Trophoblast cell (in vitro differentiated cells and primary cell): ENCODE results near the gene NDST4.

Experiments
- DNase-seq, 2 donors: peaks; one replicate each; pipeline ENCODE4 v3.0.0-alpha.2; 2016
- H2AFZ ChIP-seq: 2 replicates; pipeline ENCODE4 v1.6.1; 2013; ENCODE audit warnings: low read length, moderate library complexity, mild to moderate bottlenecking; ENCODE audit not compliant: insufficient read depth, poor library complexity
- H2AK5ac ChIP-seq: 2 replicates; pipeline ENCODE4 v1.6.1; 2013; ENCODE audit warnings: mild to moderate bottlenecking, low read length
- H2BK120ac ChIP-seq: 2 replicates; pipeline ENCODE4 v1.6.1; 2013; ENCODE audit warnings: low read length, mild to moderate bottlenecking, moderate library complexity; ENCODE audit not compliant: insufficient read depth, poor library complexity
- H2BK12ac ChIP-seq: 2 replicates; pipeline ENCODE4 v1.6.1; 2013; ENCODE audit warnings: mild to moderate bottlenecking, low read length, moderate library complexity
- H2BK5ac ChIP-seq: 2 replicates; pipeline ENCODE4 v1.6.1; 2013; ENCODE audit warnings: low read length, low read depth, moderate library complexity, mild to moderate bottlenecking; ENCODE audit not compliant: poor library complexity
- H3K14ac ChIP-seq: 2 replicates; pipeline ENCODE4 v1.6.1; 2013; ENCODE audit warnings: mild to moderate bottlenecking, low read length
- H3K18ac ChIP-seq: 2 replicates; pipeline ENCODE4 v1.6.1; 2013; ENCODE audit warnings: mild to moderate bottlenecking, low read length
- H3K23ac ChIP-seq: 2 replicates; pipeline ENCODE4 v1.6.1; 2013; ENCODE audit warnings: low read length
- H3K27ac ChIP-seq: 2 replicates; pipeline ENCODE4 v1.5.1; 2013; ENCODE audit warnings: low read depth, mild to moderate bottlenecking, inconsistent platforms, low read length, moderate library complexity
- H3K27me3 ChIP-seq: 2 replicates; pipeline ENCODE4 v1.6.1; 2013; ENCODE audit warnings: inconsistent platforms, mild to moderate bottlenecking, low read length, moderate library complexity; ENCODE audit not compliant: insufficient read depth
- H3K36me3 ChIP-seq, 2 experiments: 1 replicate in 1 of 2; 2 replicates in 1 of 2; pipeline ENCODE4 v1.6.1; 2013; ENCODE audit warnings: low read length in 2 of 2, mild to moderate bottlenecking in 2 of 2, moderate library complexity in 1 of 2; ENCODE audit not compliant: insufficient read depth in 2 of 2, control insufficient read depth in 1 of 2
- H3K4ac ChIP-seq: 2 replicates; pipeline ENCODE4 v1.6.1; 2013; ENCODE audit warnings: low read depth, mild to moderate bottlenecking, low read length, moderate library complexity
- H3K4me1 ChIP-seq, 2 experiments: 1 replicate in 1 of 2; 2 replicates in 1 of 2; pipeline ENCODE4 v1.6.1; 2013; ENCODE audit warnings: low read length in 2 of 2, mild to moderate bottlenecking in 2 of 2, moderate library complexity in 1 of 2; ENCODE audit not compliant: insufficient read depth in 2 of 2, control insufficient read depth in 1 of 2
- H3K4me2 ChIP-seq: 2 replicates; pipeline ENCODE4 v1.6.1; 2013; ENCODE audit warnings: inconsistent platforms, mild to moderate bottlenecking, low read length, moderate library complexity
- H3K4me3 ChIP-seq: 2 replicates; pipeline ENCODE4 v1.5.1; 2013; ENCODE audit warnings: mild to moderate bottlenecking, low read depth, low read length, inconsistent platforms
- H3K79me1 ChIP-seq: one replicate; pipeline ENCODE4 v1.6.1; 2013; ENCODE audit warnings: low read length
- H3K79me2 ChIP-seq: 2 replicates; pipeline ENCODE4 v1.6.1; 2013; ENCODE audit warnings: low read length, mild to moderate bottlenecking; ENCODE audit not compliant: control insufficient read depth, insufficient read depth, poor library complexity
- H3K9ac ChIP-seq: 2 replicates; pipeline ENCODE4 v1.6.1; 2013; ENCODE audit warnings: mild to moderate bottlenecking, low read length
- H3K9me3 ChIP-seq: 2 replicates; pipeline ENCODE4 v1.6.1; 2013; ENCODE audit warnings: low read depth, mild to moderate bottlenecking, control low read depth, inconsistent platforms, low read length; ENCODE audit not compliant: insufficient read depth
- H4K12ac ChIP-seq: 2 replicates; pipeline ENCODE4 v1.6.1; 2013; ENCODE audit warnings: low read depth, mild to moderate bottlenecking, low read length, moderate library complexity
- H4K8ac ChIP-seq: 2 replicates; pipeline ENCODE4 v1.6.1; 2013; ENCODE audit warnings: low read depth, mild to moderate bottlenecking, low read length, moderate library complexity
- H4K91ac ChIP-seq: one replicate; pipeline ENCODE4 v1.6.1; 2013; ENCODE audit warnings: low read depth, mild to moderate bottlenecking, low read length, moderate library complexity
- WGBS: extraction: QIAGEN DNeasy Blood & Tissue Kit; methylation state at CpG from one replicate; pipeline ENCODE4 v1.1.7; 2013; ENCODE audit warnings: missing lambda C conversion rate; ENCODE audit not compliant: insufficient read length, insufficient coverage; ENCODE audit errors: extremely low coverage; 5-methylcytosine and 5-hydroxymethylcytosine counted together

Gene NDST4

GRCh38 chr4:115101675-115102074 is 11.7 kb downstream of the NDST4 start:
- no peaks in the 10 kb centered on the region for H3K79me2 ChIP-seq
- no peak overlapping the region for H2BK5ac ChIP-seq
- H3K27me3 ChIP-seq = no peaks in the 10 kb centered on the region
- H3K36me3 ChIP-seq = no peaks in the 10 kb centered on the region
- H4K12ac ChIP-seq = no peak overlapping the region
- 100% methylated on average over 1 of the region's 3 CpGs for WGBS
- no peaks in the 10 kb centered on the region for H3K79me1 ChIP-seq
- H3K4me1 ChIP-seq = no peaks in the 10 kb centered on the region
- no peak overlapping the region for H3K27ac ChIP-seq
- no peak overlapping the region for H3K18ac ChIP-seq
- H3K4ac ChIP-seq = no peak overlapping the region
- H2AK5ac ChIP-seq = no peak overlapping the region
- no peak overlapping the region for H3K4me2 ChIP-seq
- no peak overlapping the region for H2BK120ac ChIP-seq
- no peak overlapping the region for H2AFZ ChIP-seq
- H3K9ac ChIP-seq = no peak overlapping the region
- no peak overlapping the region for H4K8ac ChIP-seq
- no peak for DNase-seq
- no peak overlapping the region for H2BK12ac ChIP-seq
- H3K4me3 ChIP-seq = no peak overlapping the region
- H3K23ac ChIP-seq = no peak overlapping the region
- H3K14ac ChIP-seq = no peak overlapping the region
- no peaks in the 10 kb centered on the region for H3K9me3 ChIP-seq
- H4K91ac ChIP-seq = no peak overlapping the region

- no peaks in the 10 kb centered on the region for H3K9me3 ChIP-seq
- no peak overlapping the region for H3K23ac ChIP-seq
- H2BK5ac ChIP-seq = no peak overlapping the region
- no peaks in the 10 kb centered on the region for H3K79me1 ChIP-seq
- no peak overlapping the region for H3K4ac ChIP-seq
- no peak overlapping the region for H3K18ac ChIP-seq
- no peak overlapping the region for H3K4me2 ChIP-seq
- H3K9ac ChIP-seq = no peak overlapping the region
- no peak overlapping the region for H2BK120ac ChIP-seq
- no peak overlapping the region for H4K12ac ChIP-seq
- WGBS = no CpG with 5 or more reads among the region's 4 CpGs
- no peak overlapping the region for H4K8ac ChIP-seq
- peak in 1 of 2 donors; percentile 80 for DNase-seq
- H3K4me3 ChIP-seq = no peak overlapping the region
- no peaks in the 10 kb centered on the region for H3K27me3 ChIP-seq
- H3K14ac ChIP-seq = no peak overlapping the region
- H2AFZ ChIP-seq = no peak overlapping the region
- H3K36me3 ChIP-seq = no peaks in the 10 kb centered on the region
- H2AK5ac ChIP-seq = no peak overlapping the region
- H4K91ac ChIP-seq = no peak overlapping the region
- no peak overlapping the region for H3K27ac ChIP-seq
- H2BK12ac ChIP-seq = no peak overlapping the region
- H3K4me1 ChIP-seq = no peaks in the 10 kb centered on the region
- no peaks in the 10 kb centered on the region for H3K79me2 ChIP-seq
Measured at GRCh38 chr4:115090483-115091075, 22.8 kb downstream of the NDST4 start.

GRCh38 chr4:115082633-115083032 is 30.8 kb downstream of the NDST4 start:
- Histone ChIP-seq H4K8ac (no peak overlapping the region), H2BK5ac (no peak overlapping the region), H2BK120ac (no peak overlapping the region), H3K9me3 (peaks cover 5% of the 10 kb centered on the region), H3K14ac (no peak overlapping the region), H3K4ac (no peak overlapping the region), H4K91ac (no peak overlapping the region), H3K27me3 (no peaks in the 10 kb centered on the region), H2AK5ac (no peak overlapping the region), H3K9ac (no peak overlapping the region), H4K12ac (no peak overlapping the region), H2AFZ (no peak overlapping the region), H3K36me3 (no peaks in the 10 kb centered on the region), H3K23ac (no peak overlapping the region), H3K4me3 (no peak overlapping the region), H3K18ac (no peak overlapping the region), H3K79me1 (no peaks in the 10 kb centered on the region), H3K4me1 (no peaks in the 10 kb centered on the region), H3K79me2 (no peaks in the 10 kb centered on the region), H2BK12ac (no peak overlapping the region), H3K4me2 (no peak overlapping the region), H3K27ac (no peak overlapping the region)
- WGBS = no CpG with 5 or more reads among the region's 2 CpGs
- no peak for DNase-seq

GRCh38 chr4:115076691-115077090 is 36.7 kb downstream of the NDST4 start:
- Histone ChIP-seq H2BK120ac (no peak overlapping the region), H3K4me3 (no peak overlapping the region), H2BK12ac (no peak overlapping the region), H4K12ac (no peak overlapping the region), H3K79me1 (no peaks in the 10 kb centered on the region), H3K14ac (no peak overlapping the region), H3K4ac (no peak overlapping the region), H3K79me2 (no peaks in the 10 kb centered on the region), H3K27me3 (no peaks in the 10 kb centered on the region), H3K4me1 (no peaks in the 10 kb centered on the region), H2AFZ (no peak overlapping the region), H3K4me2 (no peak overlapping the region), H3K23ac (no peak overlapping the region), H3K9ac (no peak overlapping the region), H3K18ac (no peak overlapping the region), H4K8ac (no peak overlapping the region), H4K91ac (no peak overlapping the region), H3K27ac (no peak overlapping the region), H3K9me3 (no peaks in the 10 kb centered on the region), H2BK5ac (no peak overlapping the region), H2AK5ac (no peak overlapping the region), H3K36me3 (no peaks in the 10 kb centered on the region)
- no peak for DNase-seq
- WGBS = no CpG with 5 or more reads among the region's 7 CpGs
